Measurements from ENCODE around the gene C4orf17.

Gene C4orf17

DNA sequence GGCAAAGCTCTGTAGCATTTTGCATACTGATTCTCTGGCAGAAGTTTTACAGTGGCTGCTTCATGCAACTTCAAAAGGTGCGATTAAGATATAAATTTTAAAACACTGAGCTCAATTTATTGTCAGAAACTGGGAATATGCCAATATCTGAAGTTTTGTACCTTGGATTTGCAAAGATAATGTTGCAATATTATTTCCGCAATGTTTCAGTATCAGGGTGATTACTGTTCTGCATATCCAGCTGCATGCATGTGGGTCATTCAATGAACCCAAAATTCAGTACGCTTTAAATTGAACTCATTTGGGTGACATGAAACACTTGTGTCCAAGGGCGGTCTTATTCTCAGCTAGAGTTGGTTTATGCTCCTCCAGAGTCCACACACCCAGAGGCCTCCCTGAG is 26.9 kb downstream of the C4orf17 start:
- DNase-seq (ENCODE audit: low spot score): no peak

GRCh38 chr4:99540277-99540939 is 29.6 kb downstream of the C4orf17 start:
- no peak for DNase-seq (ENCODE audit: low spot score)

- DNase-seq (ENCODE audit: low spot score): no peak
These were observed 42.1 kb downstream of the C4orf17 start for GRCh38 chr4:99552872-99553271.

GRCh38 chr4:99563310-99564186 is 52.7 kb downstream of the C4orf17 start, which contains the start of gene TRMT10A:
TRMT10A (minus strand) TSS chr4:99564039; CDS start chr4:99559338, 4,701 bp downstream.
- peak; percentile 89 for DNase-seq (ENCODE audit: low spot score)

- DNase-seq (ENCODE audit: low spot score): no peak
These were observed 54.1 kb downstream of the C4orf17 start for GRCh38 chr4:99564921-99565320.

GRCh38 chr4:99571883-99572282 is 61.1 kb downstream of the C4orf17 start:
- no peak for DNase-seq (ENCODE audit: low spot score)

DNA sequence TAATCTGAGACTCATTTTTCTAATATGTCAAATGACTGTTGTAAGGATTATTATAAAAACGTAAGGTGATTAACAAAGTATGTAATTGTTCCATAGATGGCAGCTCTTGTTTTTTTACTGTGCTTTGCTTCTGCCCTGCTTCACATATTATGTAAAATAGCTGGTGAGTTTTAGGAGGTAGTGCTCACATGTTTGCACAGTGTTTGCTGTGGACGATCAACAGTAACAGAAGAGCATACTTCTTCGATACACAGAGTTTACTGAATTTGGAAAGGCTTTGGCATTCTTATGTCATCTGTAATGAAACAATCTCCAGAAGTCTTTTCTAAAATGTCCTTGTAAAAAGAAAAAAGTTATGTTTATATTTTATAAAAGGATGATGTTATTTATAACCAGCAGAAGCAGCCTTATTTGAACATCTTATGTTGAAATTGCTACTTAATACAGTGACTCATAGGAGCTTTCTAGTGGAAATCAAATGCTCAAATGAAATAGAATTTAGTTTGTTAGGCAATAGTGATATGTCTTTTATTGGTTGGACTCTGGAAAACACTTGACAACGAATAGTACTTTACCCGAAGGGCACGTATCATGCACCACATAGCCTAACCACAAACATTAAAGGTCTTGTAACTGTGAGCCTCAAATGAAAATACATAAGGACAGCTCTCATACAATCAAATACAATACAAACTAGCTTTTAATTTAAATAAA is 61.9 kb downstream of the C4orf17 start:
- no peak for DNase-seq (ENCODE audit: low spot score)

DNA sequence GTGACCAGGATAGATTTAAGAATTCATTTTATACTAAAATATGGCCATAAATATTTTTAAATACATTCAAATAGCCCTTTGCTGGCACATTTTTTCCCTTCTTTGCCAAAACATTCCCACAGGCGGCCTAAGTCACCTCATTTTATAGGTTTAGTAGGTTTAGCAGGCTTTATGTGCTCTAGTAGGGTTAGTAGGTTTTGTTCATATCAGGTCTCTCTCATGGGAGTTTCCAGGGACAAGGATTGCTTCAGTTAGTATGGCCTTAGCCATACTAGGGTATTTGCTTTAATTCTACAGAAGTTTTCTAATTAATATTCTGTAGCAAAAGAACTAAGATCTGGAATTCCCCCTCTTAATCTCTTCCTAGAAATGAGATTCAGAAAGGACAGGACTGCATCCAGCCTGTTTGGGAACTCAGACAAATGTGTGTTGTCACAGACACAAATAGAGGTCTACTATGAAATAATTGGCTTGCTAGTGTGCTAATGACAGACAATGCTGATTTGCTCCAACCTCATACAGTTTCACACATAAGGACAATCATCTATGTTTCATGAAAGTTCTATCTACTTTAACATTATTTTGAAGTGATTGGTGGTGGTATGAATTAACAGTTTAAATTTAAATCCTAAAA is 63.0 kb downstream of the C4orf17 start:
- no peak for DNase-seq (ENCODE audit: low spot score)

GRCh38 chr4:99574530-99575324 is 63.9 kb downstream of the C4orf17 start, which contains the start of gene MTTP:
MTTP (plus strand) TSS chr4:99574824; CDS start chr4:99574910, 86 bp downstream.
- DNase-seq (ENCODE audit: low spot score): no peak

DNA sequence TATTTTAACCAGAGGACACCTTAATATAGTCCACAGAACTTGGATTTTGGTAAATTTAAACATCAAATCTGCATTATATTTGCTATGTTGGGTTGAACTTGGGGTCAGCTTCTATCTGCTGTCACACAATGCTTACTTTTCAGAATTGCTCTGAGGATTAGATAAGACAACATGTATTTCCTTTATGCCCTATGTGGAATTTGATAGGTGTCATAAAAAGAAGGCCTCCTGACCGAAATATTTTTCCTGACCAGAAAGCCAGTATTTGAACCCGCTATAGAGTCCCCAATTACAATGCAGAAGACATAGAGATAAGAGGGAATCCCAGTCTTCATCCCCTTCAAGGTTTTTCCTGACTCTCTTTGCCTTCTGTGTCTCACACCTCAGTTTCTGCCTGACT is 67.9 kb downstream of the C4orf17 start:
- DNase-seq (ENCODE audit: low spot score): no peak

DNA sequence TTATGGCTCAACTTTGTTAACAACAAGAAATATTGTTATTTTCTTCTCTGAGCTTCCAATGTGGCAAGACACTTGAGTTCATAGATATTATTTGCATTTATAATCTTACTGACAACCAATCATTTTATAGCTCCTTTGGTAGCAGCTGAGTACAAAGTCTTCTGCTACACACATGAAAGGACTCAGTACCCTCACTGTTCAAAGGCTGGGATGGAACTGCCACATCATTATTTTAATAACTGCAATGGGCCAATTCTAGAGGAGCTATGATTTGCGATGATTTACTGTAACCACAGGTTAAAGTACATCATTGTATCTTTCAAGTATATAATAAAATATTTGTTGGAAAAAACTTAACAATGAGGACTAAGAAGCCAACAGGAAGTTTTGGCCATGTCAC is 74.7 kb downstream of the C4orf17 start:
- DNase-seq (ENCODE audit: low spot score): no peak

GRCh38 chr4:99586322-99586721 is 75.5 kb downstream of the C4orf17 start:
- no peak for DNase-seq (ENCODE audit: low spot score)

- no peak for DNase-seq (ENCODE audit: low spot score)
These were observed 76.0 kb downstream of the C4orf17 start for GRCh38 chr4:99586797-99587196.

DNA sequence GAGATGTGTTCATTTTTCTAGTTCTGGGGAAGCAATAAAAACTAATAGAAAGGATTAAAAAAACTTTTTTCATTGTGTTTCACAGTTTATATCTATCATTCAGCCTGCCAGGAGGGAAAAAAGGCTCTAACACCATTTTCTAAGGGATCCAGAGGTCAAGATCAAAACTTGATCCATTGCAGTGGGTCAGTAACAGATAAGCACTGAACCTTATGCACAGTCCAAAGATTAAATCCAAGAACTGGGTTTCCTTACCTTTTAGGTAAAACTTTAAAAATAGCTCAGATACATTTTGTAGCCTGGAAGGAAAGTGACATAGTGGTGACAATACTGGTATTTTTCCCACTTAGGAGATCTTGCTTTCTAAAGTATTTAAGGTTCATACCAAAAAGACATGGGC is 76.5 kb downstream of the C4orf17 start:
- no peak for DNase-seq (ENCODE audit: low spot score)

GRCh38 chr4:99587803-99588202 is 77.0 kb downstream of the C4orf17 start:
- no peak for DNase-seq (ENCODE audit: low spot score)

DNA sequence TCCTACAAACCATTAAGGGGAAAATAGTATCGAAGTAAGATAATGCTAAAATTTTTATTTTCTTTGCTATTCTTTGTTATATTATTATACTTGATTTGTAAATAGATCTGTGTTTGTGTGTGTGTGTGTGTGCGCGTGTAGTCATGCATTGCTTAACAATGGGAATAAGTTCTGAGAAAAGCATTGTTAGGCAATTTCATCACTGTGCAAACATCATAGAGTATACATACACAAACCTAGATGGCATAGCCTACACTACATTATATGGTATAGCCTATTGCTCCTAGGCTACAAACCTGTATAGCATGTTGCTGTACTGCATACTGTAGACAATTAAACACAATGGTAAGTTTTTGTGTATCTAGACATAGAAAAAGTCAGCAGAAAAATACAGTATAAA is 80.9 kb downstream of the C4orf17 start:
- DNase-seq (ENCODE audit: low spot score): no peak
